Nephron progenitor cell (in vitro differentiated cells): ENCODE measurements around the gene RGS1.

Experiments
- DNase-seq: peaks from one replicate; pipeline ENCODE4 v3.0.0; 2021
- H3K27ac Mint-ChIP-seq: 2 replicates; pipeline ENCODE4 v1.8.0; 2021; ENCODE audit warnings: mild to moderate bottlenecking, moderate library complexity, mixed read lengths
- H3K27me3 Mint-ChIP-seq: 2 replicates; pipeline ENCODE4 v1.8.0; 2021; ENCODE audit warnings: mild to moderate bottlenecking, low read depth, mixed read lengths; ENCODE audit not compliant: poor library complexity
- H3K36me3 Mint-ChIP-seq: 2 replicates; pipeline ENCODE4 v1.8.0; 2021; ENCODE audit warnings: low read depth, mixed read lengths
- H3K4me1 Mint-ChIP-seq: 2 replicates; pipeline ENCODE4 v1.8.0; 2021; ENCODE audit warnings: mixed read lengths
- H3K4me3 Mint-ChIP-seq: 2 replicates; pipeline ENCODE4 v1.8.0; 2021; ENCODE audit warnings: mild to moderate bottlenecking, moderate library complexity, mixed read lengths
- H3K9me3 Mint-ChIP-seq: 2 replicates; pipeline ENCODE4 v1.8.0; 2021; ENCODE audit warnings: mild to moderate bottlenecking, moderate library complexity, mixed read lengths
- CTCF ChIP-seq: fragments of 200-600 bp; sonication (generic); IDR thresholded peaks from 2 replicates; pipeline ENCODE4 v1.5.0; 2021; ENCODE audit warnings: antibody characterized with exemption

RGS1 gene

GRCh38 chr1:192575499-192576189 is at the start of gene RGS1:
Gene RGS1 (plus strand): TSS chr1:192575773. CDS start chr1:192575793, 20 bp downstream.
- no peaks in the 10 kb centered on the region for H3K4me1 Mint-ChIP-seq
- no peaks in the 10 kb centered on the region for H3K27me3 Mint-ChIP-seq
- no peak within 1 kb of the TSS for H3K27ac Mint-ChIP-seq
- no peak within 1 kb of the TSS for H3K4me3 Mint-ChIP-seq
- no peak for TF ChIP-seq CTCF
- H3K9me3 Mint-ChIP-seq: peaks cover 2% of the 10 kb centered on the region
- H3K36me3 Mint-ChIP-seq: no peaks in the 10 kb centered on the region
- no peak for DNase-seq

- Mint-ChIP-seq H3K4me3 (no peak overlapping the region), H3K27ac (no peak overlapping the region), H3K27me3 (no peaks in the 10 kb centered on the region), H3K4me1 (no peaks in the 10 kb centered on the region), H3K9me3 (peaks cover 6% of the 10 kb centered on the region), H3K36me3 (no peaks in the 10 kb centered on the region)
- no peak for TF ChIP-seq CTCF
- no peak for DNase-seq
These were observed 48.3 kb upstream of the RGS1 start for GRCh38 chr1:192527111-192527795.

GRCh38 chr1:192527950-192528349 is 47.6 kb upstream of the RGS1 start:
- no peak for TF ChIP-seq CTCF
- DNase-seq: no peak
- H3K4me1 Mint-ChIP-seq: no peaks in the 10 kb centered on the region
- H3K36me3 Mint-ChIP-seq: no peaks in the 10 kb centered on the region
- H3K9me3 Mint-ChIP-seq: peaks cover 10% of the 10 kb centered on the region
- H3K27ac Mint-ChIP-seq: no peak overlapping the region
- H3K4me3 Mint-ChIP-seq: no peak overlapping the region
- H3K27me3 Mint-ChIP-seq: no peaks in the 10 kb centered on the region

GRCh38 chr1:192529031-192529755 is 46.4 kb upstream of the RGS1 start:
- no peaks in the 10 kb centered on the region for H3K4me1 Mint-ChIP-seq
- H3K27me3 Mint-ChIP-seq: no peaks in the 10 kb centered on the region
- H3K27ac Mint-ChIP-seq: no peak overlapping the region
- no peak for DNase-seq
- no peak overlapping the region for H3K4me3 Mint-ChIP-seq
- TF ChIP-seq CTCF: no peak
- no peaks in the 10 kb centered on the region for H3K36me3 Mint-ChIP-seq
- H3K9me3 Mint-ChIP-seq: peaks cover 13% of the 10 kb centered on the region

GRCh38 chr1:192529811-192530210 is 45.8 kb upstream of the RGS1 start:
- H3K4me1 Mint-ChIP-seq: no peaks in the 10 kb centered on the region
- no peak for DNase-seq
- H3K27me3 Mint-ChIP-seq: no peaks in the 10 kb centered on the region
- H3K27ac Mint-ChIP-seq: no peak overlapping the region
- H3K4me3 Mint-ChIP-seq: no peak overlapping the region
- TF ChIP-seq CTCF: no peak
- no peaks in the 10 kb centered on the region for H3K36me3 Mint-ChIP-seq
- H3K9me3 Mint-ChIP-seq: peaks cover 13% of the 10 kb centered on the region
